ENCODE data around the gene IFFO2.

IFFO2 gene

GRCh38 chr1:18956193-18957135 lies at the start of gene IFFO2:
IFFO2 (minus strand) TSS chr1:18956676; CDS start chr1:18956332, 344 bp downstream.
- in situ Hi-C loops (cut with MboI; ENCODE audit: low pct_unique_long_range_greater_than_20kb, low sequenced_read_pairs): no loop called here
- peak; percentile 90 for DNase-seq

- in situ Hi-C loops (cut with MboI; ENCODE audit: low pct_unique_long_range_greater_than_20kb, low sequenced_read_pairs): no loop called here
- DNase-seq: no peak
Measured at GRCh38 chr1:19006000-19006399, 49.5 kb upstream of the IFFO2 start.

GRCh38 chr1:19003371-19004290 lies 47.2 kb upstream of the IFFO2 start:
- in situ Hi-C loops (cut with MboI; ENCODE audit: low pct_unique_long_range_greater_than_20kb, low sequenced_read_pairs): no loop called here
- no peak for DNase-seq

- DNase-seq: no peak
- in situ Hi-C loops (cut with MboI; ENCODE audit: low pct_unique_long_range_greater_than_20kb, low sequenced_read_pairs): no loop called here
Measured at GRCh38 chr1:19000065-19000464, 43.6 kb upstream of the IFFO2 start.

- in situ Hi-C loops (cut with MboI; ENCODE audit: low pct_unique_long_range_greater_than_20kb, low sequenced_read_pairs): no loop called here
Measured at GRCh38 chr1:18999359-18999758, 42.9 kb upstream of the IFFO2 start.

GRCh38 chr1:18998016-18998724 lies 41.7 kb upstream of the IFFO2 start:
- DNase-seq: no peak
- in situ Hi-C loops (cut with MboI; ENCODE audit: low pct_unique_long_range_greater_than_20kb, low sequenced_read_pairs): no loop called here

More at GRCh38 chr1:18999359-18999758, 42.9 kb upstream of the IFFO2 start:
- DNase-seq: no peak

- DNase-seq: no peak
- in situ Hi-C loops (cut with MboI; ENCODE audit: low pct_unique_long_range_greater_than_20kb, low sequenced_read_pairs): no loop called here
Measured at GRCh38 chr1:18997508-18997907, 41.0 kb upstream of the IFFO2 start.

- in situ Hi-C loops (cut with MboI; ENCODE audit: low pct_unique_long_range_greater_than_20kb, low sequenced_read_pairs): no loop called here
- DNase-seq: no peak
Measured at GRCh38 chr1:18996548-18997177, 40.2 kb upstream of the IFFO2 start.

- in situ Hi-C loops (cut with MboI; ENCODE audit: low pct_unique_long_range_greater_than_20kb, low sequenced_read_pairs): no loop called here
- no peak for DNase-seq
Measured at GRCh38 chr1:18994381-18994780, 37.9 kb upstream of the IFFO2 start.

GRCh38 chr1:18992646-18993045 lies 36.2 kb upstream of the IFFO2 start:
- no peak for DNase-seq
- in situ Hi-C loops (cut with MboI; ENCODE audit: low pct_unique_long_range_greater_than_20kb, low sequenced_read_pairs): no loop called here

GRCh38 chr1:18991585-18991984 lies 35.1 kb upstream of the IFFO2 start:
- in situ Hi-C loops (cut with MboI; ENCODE audit: low pct_unique_long_range_greater_than_20kb, low sequenced_read_pairs): no loop called here
- no peak for DNase-seq

- in situ Hi-C loops (cut with MboI; ENCODE audit: low pct_unique_long_range_greater_than_20kb, low sequenced_read_pairs): no loop called here
- no peak for DNase-seq
Measured at GRCh38 chr1:18989896-18990295, 33.4 kb upstream of the IFFO2 start.

GRCh38 chr1:18989176-18989799 lies 32.8 kb upstream of the IFFO2 start:
- no peak for DNase-seq
- in situ Hi-C loops (cut with MboI; ENCODE audit: low pct_unique_long_range_greater_than_20kb, low sequenced_read_pairs): no loop called here

- no peak for DNase-seq
- in situ Hi-C loops (cut with MboI; ENCODE audit: low pct_unique_long_range_greater_than_20kb, low sequenced_read_pairs): no loop called here
Measured at GRCh38 chr1:18981242-18981641, 24.8 kb upstream of the IFFO2 start.

- no peak for DNase-seq
- in situ Hi-C loops (cut with MboI; ENCODE audit: low pct_unique_long_range_greater_than_20kb, low sequenced_read_pairs): no loop called here
Measured at GRCh38 chr1:18978706-18979105, 22.2 kb upstream of the IFFO2 start.

GRCh38 chr1:18977428-18977827 lies 21.0 kb upstream of the IFFO2 start:
- no peak for DNase-seq
- in situ Hi-C loops (cut with MboI; ENCODE audit: low pct_unique_long_range_greater_than_20kb, low sequenced_read_pairs): no loop called here

- in situ Hi-C loops (cut with MboI; ENCODE audit: low pct_unique_long_range_greater_than_20kb, low sequenced_read_pairs): no loop called here
- DNase-seq: no peak
Measured at GRCh38 chr1:18976096-18976495, 19.6 kb upstream of the IFFO2 start.

GRCh38 chr1:18974606-18975005 lies 18.1 kb upstream of the IFFO2 start:
- no peak for DNase-seq
- in situ Hi-C loops (cut with MboI; ENCODE audit: low pct_unique_long_range_greater_than_20kb, low sequenced_read_pairs): no loop called here

Data from KBM-7 (cell line).